HepG2 (cell line): ENCODE results near the gene AKR1B15. TPM values are rescaled to one million over a fixed set of nuclear protein-coding genes. Genes with fewer than 3 reads are reported as not detected.

Experiments used
- ATAC-seq: fragments of 200-7000 bp; cut with Tn5 transposase; 3 replicates; pipeline ENCODE4 v1.9.1; 2020; ENCODE audit warnings: mild to moderate bottlenecking, moderate library complexity
- BruUV-seq: library from RNA; stranded (reverse); fragments of 400-500 nt; replicated peaks from 2 replicates; lab custom pipeline; 2021; lab: Mats Ljungman, UMichigan
- CTCF ChIA-PET: fragments of 300-600 bp; formaldehyde crosslinking; extraction: SDS; loops from one replicate; lab custom pipeline; 2021; ENCODE audit warnings: low total read pairs, inconsistent platforms, low intra/inter-chr PET ratio; lab: Yijun Ruan, JAX
- POLR2A ChIA-PET: fragments of 350-600 bp; sonication (Branson Sonifier 250); formaldehyde crosslinking; loops from one replicate; lab custom pipeline; 2020; ENCODE audit warnings: antibody characterized with exemption, inconsistent platforms; lab: Yijun Ruan, JAX
- DNase-seq: peaks from one replicate; pipeline ENCODE4 v3.0.0-alpha.2; 2015; ENCODE audit warnings: low spot score
- FAIRE-seq: peaks from 3 replicates; lab custom pipeline; 2011; peaks lifted over from hg19 to GRCh38; lab: Jason Lieb, UNC
- H2AFZ ChIP-seq: one replicate; pipeline ENCODE4 v1.6.1; 2011; ENCODE audit warnings: low read length, inconsistent platforms
- H3K27ac ChIP-seq: fragments of 300-600 bp; 3 replicates; pipeline ENCODE4 v1.8.0; 2011; ENCODE audit warnings: mixed run types, mild to moderate bottlenecking, mixed read lengths, low read length, inconsistent platforms; ENCODE audit not compliant: insufficient read depth; ENCODE audit errors: extremely low read length
- H3K27me3 ChIP-seq, 2 experiments: fragments of 200-600 bp in 1 of 2; 2 replicates in 1 of 2; 3 replicates in 1 of 2; pipeline versions ENCODE4 v1.6.0 to v1.8.0; 2011; ENCODE audit warnings: low read length in 2 of 2, mild to moderate bottlenecking in 2 of 2, moderate library complexity in 2 of 2, inconsistent platforms in 1 of 2; ENCODE audit not compliant: insufficient read depth in 2 of 2, control insufficient read depth in 1 of 2
- H3K36me3 ChIP-seq, 2 experiments: fragments of 200-600 bp in 1 of 2; replicated peaks in 1 of 2; 2 replicates in 1 of 2; 3 replicates in 1 of 2; pipeline versions ENCODE4 v1.5.1 to v1.8.0; 2011; ENCODE audit warnings: low read length in 2 of 2, inconsistent platforms in 1 of 2; ENCODE audit not compliant: insufficient read depth in 2 of 2, control insufficient read depth in 1 of 2
- H3K4me1 ChIP-seq: 2 replicates; pipeline ENCODE4 v1.5.1; 2012; ENCODE audit warnings: low read length, inconsistent platforms; ENCODE audit not compliant: insufficient read depth
- H3K4me2 ChIP-seq: 2 replicates; pipeline ENCODE4 v1.6.0; 2011; ENCODE audit warnings: low read depth, low read length, inconsistent platforms
- H3K4me3 ChIP-seq, 3 experiments: fragments of 200-600 bp in 1 of 3; sonication (generic), shearing (Covaris generic) in 1 of 3; replicated peaks in 1 of 3; 2 replicates each; pipeline ENCODE4 v1.5.1; 2011 to 2016; ENCODE audit warnings: low read length in 3 of 3, inconsistent platforms in 2 of 3, low read depth in 2 of 3, mild to moderate bottlenecking in 2 of 3, control low read depth in 1 of 3, mixed read lengths in 1 of 3; ENCODE audit not compliant: insufficient read depth in 1 of 3
- H3K79me2 ChIP-seq: one replicate; pipeline ENCODE4 v1.6.1; 2011; ENCODE audit warnings: low read length, inconsistent platforms; ENCODE audit not compliant: insufficient read depth
- H3K9ac ChIP-seq: 2 replicates; pipeline ENCODE4 v1.6.0; 2011; ENCODE audit warnings: mild to moderate bottlenecking, low read depth, low read length, inconsistent platforms; ENCODE audit not compliant: insufficient read depth
- H3K9me3 ChIP-seq: 2 replicates; pipeline ENCODE4 v1.5.1; 2012; ENCODE audit warnings: mild to moderate bottlenecking, low read length
- H4K20me1 ChIP-seq: 2 replicates; pipeline ENCODE4 v1.6.0; 2011; ENCODE audit warnings: inconsistent platforms, mild to moderate bottlenecking, low read length, moderate library complexity; ENCODE audit not compliant: insufficient read depth
- HOXA5 ChIP-seq: sonication (generic); formaldehyde crosslinking; IDR thresholded peaks from 2 replicates; pipeline ENCODE4 v1.4.0; 2020; ENCODE audit warnings: missing genetic modification reagents
- MLLT10 ChIP-seq: sonication (generic); formaldehyde crosslinking; IDR thresholded peaks from 2 replicates; pipeline ENCODE4 v1.4.0; 2020; ENCODE audit warnings: missing genetic modification reagents
- NFRKB ChIP-seq: fragments of 450-650 bp; IDR thresholded peaks from 2 replicates; pipeline ENCODE4 v1.6.1; 2017
- REL ChIP-seq: sonication (generic); formaldehyde crosslinking; conservative IDR thresholded peaks from 2 replicates; pipeline ENCODE4 v1.8.0; 2022; ENCODE audit warnings: mild to moderate bottlenecking, missing genetic modification reagents, moderate library complexity
- SPEN ChIP-seq: sonication (generic); formaldehyde crosslinking; IDR thresholded peaks from 2 replicates; pipeline ENCODE4 v1.5.1; 2020; ENCODE audit warnings: low read depth, mild to moderate bottlenecking, missing genetic modification reagents
- STAG1 ChIP-seq: sonication (generic); formaldehyde crosslinking; IDR thresholded peaks from 2 replicates; pipeline ENCODE4 v1.4.0; 2020; ENCODE audit warnings: missing genetic modification reagents
- ZBTB8A ChIP-seq: sonication (generic); formaldehyde crosslinking; IDR thresholded peaks from 2 replicates; pipeline ENCODE4 v1.4.0; 2020; ENCODE audit warnings: mild to moderate bottlenecking, low read depth, missing genetic modification reagents, borderline replicate concordance
- ZC3H13 ChIP-seq: sonication (generic); formaldehyde crosslinking; IDR thresholded peaks from 2 replicates; pipeline ENCODE4 v1.8.1; 2023; ENCODE audit warnings: mild to moderate bottlenecking, missing genetic modification reagents, moderate library complexity
- ZNF281 ChIP-seq: sonication (generic); formaldehyde crosslinking; IDR thresholded peaks from 2 replicates; pipeline ENCODE4 v1.4.0; 2020; ENCODE audit warnings: missing genetic modification reagents, borderline replicate concordance
- ZNF362 ChIP-seq: sonication (generic); formaldehyde crosslinking; IDR thresholded peaks from 2 replicates; pipeline ENCODE4 v1.4.0; 2020; ENCODE audit warnings: missing genetic modification reagents, mild to moderate bottlenecking, borderline replicate concordance
- ZNF432 ChIP-seq: sonication (generic); formaldehyde crosslinking; IDR thresholded peaks from 2 replicates; pipeline ENCODE4 v1.5.0; 2020; ENCODE audit warnings: missing genetic modification reagents, mild to moderate bottlenecking, borderline replicate concordance
- ZNF530 ChIP-seq: sonication (generic); formaldehyde crosslinking; IDR thresholded peaks from 2 replicates; pipeline ENCODE4 v1.5.0; 2020; ENCODE audit warnings: low read depth, mild to moderate bottlenecking, missing genetic modification reagents
- ZNF75D ChIP-seq: sonication (generic); formaldehyde crosslinking; IDR thresholded peaks from 2 replicates; pipeline ENCODE4 v1.8.1; 2023; ENCODE audit warnings: missing genetic modification reagents, mild to moderate bottlenecking, borderline replicate concordance
- ZNF878 ChIP-seq: sonication (generic); formaldehyde crosslinking; IDR thresholded peaks from 2 replicates; pipeline ENCODE4 v1.8.1; 2023; ENCODE audit warnings: mild to moderate bottlenecking, missing genetic modification reagents, moderate library complexity
- ZSCAN25 ChIP-seq: sonication (generic); formaldehyde crosslinking; IDR thresholded peaks from 2 replicates; pipeline ENCODE4 v1.8.0; 2022; ENCODE audit warnings: mild to moderate bottlenecking, missing genetic modification reagents
- ZSCAN30 ChIP-seq: sonication (generic); formaldehyde crosslinking; IDR thresholded peaks from 2 replicates; pipeline ENCODE4 v1.5.0; 2020; ENCODE audit warnings: mild to moderate bottlenecking, missing genetic modification reagents
- WGBS: methylation state at CpG from one replicate; pipeline ENCODE4 v1.1.6; 2017; ENCODE audit warnings: low lambda C conversion rate; 5-methylcytosine and 5-hydroxymethylcytosine counted together
- in situ Hi-C: cut with HindIII; loops from 2 replicates; pipeline ENCODE4 v1.10.0; 2017; ENCODE audit warnings: low pct_unique_long_range_greater_than_20kb; ENCODE audit not compliant: extremely low pct_ligation_motif_present
- intact Hi-C: fragments of 100-400 bp; cut with micrococcal nuclease; formaldehyde crosslinking; loops from one replicate; pipeline ENCODE4 v1.10.0; 2022; ENCODE audit not compliant: unreplicated experiment
- polyA plus RNA-seq, 8 experiments: library from polyadenylated mRNA; depleted of rRNA in 3 of 8; stranded (reverse) in 7 of 8; unstranded in 1 of 8; fragments of >200 nt; fragmentation: Illumina TruSeq in 4 of 8; extraction: Trizol in 4 of 8; gene quantifications; 2 replicates each; pipeline versions ENCODE4 v1.2.1 to v1.2.3, GENCODE V29; 2011 to 2016; ENCODE audit warnings: low read depth in 4 of 8, missing spikeins in 1 of 8, mixed read lengths in 1 of 8; ENCODE audit not compliant: insufficient read depth in 1 of 8
- total RNA-seq, 5 experiments: library from RNA; depleted of rRNA; stranded (reverse); fragments of >200 nt; fragmentation: Illumina TruSeq; extraction: Trizol; gene quantifications; 2 replicates each; pipeline ENCODE4 v1.2.3, GENCODE V29; 2016; ENCODE audit warnings: low read depth in 1 of 5

The AKR1B15 gene
- total and polyA plus RNA-seq, 2 of the 13 experiments (the other 11 are each of a cell fraction or from before 2014, with no cell fraction given): 0.77 TPM; not detected in 1

- Histone ChIP-seq H3K4me3 (no peak overlapping the region; a peak in 1 of 6 replicates), H3K27me3 (peaks cover 0 to 5% of the 10 kb centered on the region in 2 experiments; a peak in 2 of 5 replicates), H3K36me3 (no peaks in the 10 kb centered on the region), H3K9ac (no peak overlapping the region), H3K4me1 (no peaks in the 10 kb centered on the region), H3K27ac (no peak overlapping the region), H3K4me2 (peak overlapping the region; percentile 44), H3K9me3 (no peaks in the 10 kb centered on the region), H3K79me2 (no peaks in the 10 kb centered on the region), H4K20me1 (no peaks in the 10 kb centered on the region), H2AFZ (peak overlapping the region; percentile 50)
- no peak for DNase-seq
- peak; percentile 40; the same call in 1 of the 3 replicates for ATAC-seq
- no peak for FAIRE-seq
- in situ Hi-C loops (no loop called here), intact Hi-C loops (loop anchor here (1.0 to 2.0 kb wide), 2 partner anchors 27 to 32 kb away; no protein-coding TSS in a partner anchor)
- TF ChIP-seq ZC3H13 (CRISPR knock-in tag) (no peak), STAG1 (CRISPR knock-in tag) (peak; percentile 26; the same call in 1 of the 2 replicates)
- ChIA-PET CTCF (interaction anchor here (1.7 to 1.8 kb wide), 2 partner anchors 27 to 86 kb away, joined by 7 to 10 read pairs; no protein-coding TSS in a partner anchor), POLR2A (no interaction called here)
- WGBS: 40% methylated on average over 4 of the region's 4 CpGs
- no TSS peak for BruUV-seq
Measured at GRCh38 chr7:134520130-134520529, 28.8 kb upstream of the AKR1B15 start.

GRCh38 chr7:134522601-134523000 is 26.3 kb upstream of the AKR1B15 start:
- Histone ChIP-seq H3K4me3 (no peak overlapping the region), H3K36me3 (no peaks in the 10 kb centered on the region), H3K9ac (no peak overlapping the region), H3K4me1 (peaks cover 19% of the 10 kb centered on the region), H2AFZ (no peak overlapping the region), H3K9me3 (no peaks in the 10 kb centered on the region), H4K20me1 (no peaks in the 10 kb centered on the region), H3K27ac (no peak overlapping the region), H3K4me2 (no peak overlapping the region), H3K27me3 (no peaks in the 10 kb centered on the region), H3K79me2 (no peaks in the 10 kb centered on the region)
- DNase-seq (no peak), ATAC-seq (no peak), FAIRE-seq (no peak)
- intact Hi-C loops: no loop called here
- CTCF ChIA-PET: no interaction called here
- 51% methylated on average over 5 of the region's 5 CpGs for WGBS
- POLR2A ChIA-PET: no interaction called here
- BruUV-seq: no TSS peak
- in situ Hi-C loops: no loop called here
- TF ChIP-seq MLLT10 (no peak), SPEN (CRISPR knock-in tag) (no peak), ZSCAN25 (CRISPR knock-in tag) (no peak), REL (CRISPR knock-in tag) (no peak), ZNF432 (CRISPR knock-in tag) (no peak), ZNF281 (CRISPR knock-in tag) (no peak), ZNF362 (CRISPR knock-in tag) (no peak), NFRKB (no peak), ZNF878 (CRISPR knock-in tag) (no peak), HOXA5 (CRISPR knock-in tag) (no peak), ZNF530 (CRISPR knock-in tag) (no peak), ZBTB8A (CRISPR knock-in tag) (no peak), ZSCAN30 (CRISPR knock-in tag) (no peak), ZNF75D (CRISPR knock-in tag) (no peak)
